ENCODE results near the gene GABRP. TPM values are rescaled to one million over a fixed set of nuclear protein-coding genes. Genes with fewer than 3 reads are reported as not detected.

The GABRP gene
- total and polyA plus RNA-seq, 2 experiments from 2014 or later, result 3.6 to 6.3 TPM

GRCh38 chr5:170771496-170771895 is 12.0 kb upstream of the GABRP start:
- ATAC-seq (no peak), DNase-seq (ENCODE audit: low spot score) (no peak)
- Mint-ChIP-seq H3K36me3 (ENCODE audit: low read depth) (peaks cover 3% of the 10 kb centered on the region; the same call in 1 of the 3 replicates), H3K9me3 (no peaks in the 10 kb centered on the region), H3K4me3 (no peak overlapping the region), H3K27ac (no peak overlapping the region), H3K4me1 (peaks cover 40% of the 10 kb centered on the region), H3K27me3 (ENCODE audit: insufficient read depth, low read depth, poor library complexity) (peaks cover 3% of the 10 kb centered on the region)
- TF ChIP-seq ZNF331 (CRISPR knock-in tag; IDR thresholded peaks at IDR 0.05; ENCODE audit: low read depth) (no peak), ETS1 (IDR thresholded peaks at IDR 0.05) (no peak), POLR2AphosphoS5 (IDR thresholded peaks at IDR 0.05; ENCODE audit: low read depth) (no peak), NANOG (IDR thresholded peaks at IDR 0.05; ENCODE audit: borderline replicate concordance) (no peak), CTCF (conservative IDR thresholded peaks at IDR 0.05; ENCODE audit: low read depth in 2 of 2) (no peak), ZNF462 (CRISPR knock-in tag; IDR thresholded peaks at IDR 0.05) (no peak), EZH2 (IDR thresholded peaks at IDR 0.05; ENCODE audit: low read depth, unreplicated experiment) (no peak), ZNF114 (CRISPR knock-in tag; IDR thresholded peaks at IDR 0.05) (no peak), CREB1 (CRISPR knock-in tag; IDR thresholded peaks at IDR 0.05; ENCODE audit: low read depth) (no peak), EZH2phosphoT487 (IDR thresholded peaks at IDR 0.05; ENCODE audit: unreplicated experiment) (no peak), REST (IDR thresholded peaks at IDR 0.05; ENCODE audit: unreplicated experiment) (no peak), STAT1 (IDR thresholded peaks at IDR 0.05; ENCODE audit: unreplicated experiment) (no peak), JUNB (IDR thresholded peaks at IDR 0.05; ENCODE audit: unreplicated experiment) (no peak)
- H3K36me3 ChIP-seq (ENCODE audit: insufficient read depth), result no peaks in the 10 kb centered on the region
- no peak overlapping the region for H3K4me3 ChIP-seq
- H3K4me1 ChIP-seq (ENCODE audit: insufficient read depth), result peaks cover 21% of the 10 kb centered on the region
- H3K27ac ChIP-seq (ENCODE audit: low read depth), result no peak overlapping the region
- H3F3A ChIP-seq (replicated peaks; ENCODE audit: low read depth), result no peaks in the 10 kb centered on the region
- no peak overlapping the region for H3K4me2 ChIP-seq
- H3K79me2 ChIP-seq (replicated peaks; ENCODE audit: insufficient read depth), result no peaks in the 10 kb centered on the region
- peaks cover 8% of the 10 kb centered on the region; the same call in 1 of the 2 replicates for H3K9me2 ChIP-seq (ENCODE audit: insufficient read depth)
- H3K27me3 ChIP-seq (ENCODE audit: insufficient read depth), result no peaks in the 10 kb centered on the region
- H4K20me1 ChIP-seq (replicated peaks; ENCODE audit: insufficient read depth), result no peaks in the 10 kb centered on the region
- H2AFZ ChIP-seq, result no peak overlapping the region

Measured in GM23338 (cell line).